HepG2 (cell line): ENCODE measurements around the gene DNLZ. TPM values are rescaled to one million over a fixed set of nuclear protein-coding genes. Genes with fewer than 3 reads are reported as not detected.
A peak's percentile ranks its signal among the peaks of the same experiment; 100 is the strongest.

Experiments used
- AGO2 ChIP-seq: fragments of 200-400 bp; formaldehyde crosslinking; optimal IDR thresholded peaks from 2 replicates; pipeline ENCODE3; 2017; ENCODE audit warnings: mild to moderate bottlenecking, low read depth, low read length, moderate library complexity
- CREB1 ChIP-seq, 2 experiments: fragments of 450-650 bp in 1 of 2; IDR thresholded peaks; 2 replicates each; pipeline ENCODE4 v1.6.1; 2016 to 2017; ENCODE audit warnings: control low read depth in 1 of 2, mild to moderate bottlenecking in 1 of 2, missing compliant biosample characterization in 1 of 2, missing genetic modification characterization in 1 of 2
- DNMT1 ChIP-seq: sonication (generic); formaldehyde crosslinking; IDR thresholded peaks from 2 replicates; pipeline ENCODE4 v1.5.1; 2020; ENCODE audit warnings: mild to moderate bottlenecking, missing genetic modification reagents
- HNF1B ChIP-seq: sonication (generic); formaldehyde crosslinking; IDR thresholded peaks from 2 replicates; pipeline ENCODE4 v1.5.1; 2020; ENCODE audit warnings: mild to moderate bottlenecking, moderate library complexity, missing genetic modification reagents
- KIAA2018 ChIP-seq: sonication (generic); formaldehyde crosslinking; IDR thresholded peaks from 2 replicates; pipeline ENCODE4 v1.5.0; 2020; ENCODE audit warnings: mild to moderate bottlenecking, missing genetic modification reagents, borderline replicate concordance
- KLF11 ChIP-seq: IDR thresholded peaks from 2 replicates; pipeline ENCODE4 v1.6.1; 2016; ENCODE audit warnings: missing compliant biosample characterization
- MED1 ChIP-seq: sonication (generic); formaldehyde crosslinking; IDR thresholded peaks from 2 replicates; pipeline ENCODE4 v1.4.0; 2020; ENCODE audit warnings: missing genetic modification reagents
- NFKBIZ ChIP-seq: IDR thresholded peaks from 2 replicates; pipeline ENCODE4 v1.6.1; 2018; ENCODE audit warnings: missing genetic modification reagents, missing compliant biosample characterization
- PHB2 ChIP-seq: fragments of 450-650 bp; IDR thresholded peaks from 2 replicates; pipeline ENCODE4 v1.6.1; 2018; ENCODE audit not compliant: partially characterized antibody
- POGZ ChIP-seq: sonication (generic); formaldehyde crosslinking; IDR thresholded peaks from 2 replicates; pipeline ENCODE4 v1.4.0; 2020; ENCODE audit warnings: mild to moderate bottlenecking, missing genetic modification reagents
- SAFB2 ChIP-seq: sonication (generic); formaldehyde crosslinking; IDR thresholded peaks from 2 replicates; pipeline ENCODE4 v1.5.1; 2020; ENCODE audit warnings: missing genetic modification reagents, low read depth, mild to moderate bottlenecking, borderline replicate concordance
- SMYD3 ChIP-seq: sonication (generic); formaldehyde crosslinking; IDR thresholded peaks from 2 replicates; pipeline ENCODE4 v1.8.1; 2023; ENCODE audit warnings: mild to moderate bottlenecking, missing genetic modification reagents
- SNAPC2 ChIP-seq: sonication (generic); formaldehyde crosslinking; IDR thresholded peaks from 2 replicates; pipeline ENCODE4 v1.8.1; 2022; ENCODE audit warnings: mild to moderate bottlenecking, missing genetic modification reagents
- SNAPC5 ChIP-seq: sonication (generic); formaldehyde crosslinking; IDR thresholded peaks from 2 replicates; pipeline ENCODE4 v1.8.1; 2023; ENCODE audit warnings: mild to moderate bottlenecking, missing genetic modification reagents, borderline replicate concordance
- SP140L ChIP-seq: sonication (generic); formaldehyde crosslinking; IDR thresholded peaks from 2 replicates; pipeline ENCODE4 v1.4.0; 2020; ENCODE audit warnings: missing genetic modification reagents, borderline replicate concordance
- THAP11 ChIP-seq: IDR thresholded peaks from 2 replicates; pipeline ENCODE4 v1.6.1; 2016; ENCODE audit warnings: missing biosample characterization, missing genetic modification reagents
- XRCC5 ChIP-seq: fragments of 200-400 bp; formaldehyde crosslinking; optimal IDR thresholded peaks from 2 replicates; pipeline ENCODE3; 2017; ENCODE audit warnings: mild to moderate bottlenecking, low read length
- ZFAT ChIP-seq: sonication (generic); formaldehyde crosslinking; conservative IDR thresholded peaks from 2 replicates; pipeline ENCODE4 v1.8.1; 2023; ENCODE audit warnings: missing genetic modification reagents, inconsistent platforms
- ZIK1 ChIP-seq: sonication (generic); formaldehyde crosslinking; IDR thresholded peaks from 2 replicates; pipeline ENCODE4 v1.5.0; 2020; ENCODE audit warnings: mild to moderate bottlenecking, low read depth, missing genetic modification reagents, borderline replicate concordance
- ZNF224 ChIP-seq: sonication (generic); formaldehyde crosslinking; IDR thresholded peaks from 2 replicates; pipeline ENCODE4 v1.5.0; 2020; ENCODE audit warnings: mild to moderate bottlenecking, missing genetic modification reagents
- polyA plus RNA-seq, 8 experiments: library from polyadenylated mRNA; depleted of rRNA in 3 of 8; stranded (reverse) in 7 of 8; unstranded in 1 of 8; fragments of >200 nt; fragmentation: Illumina TruSeq in 4 of 8; extraction: Trizol in 4 of 8; gene quantifications; 2 replicates each; pipeline versions ENCODE4 v1.2.1 to v1.2.3, GENCODE V29; 2011 to 2016; ENCODE audit warnings: low read depth in 4 of 8, missing spikeins in 1 of 8, mixed read lengths in 1 of 8; ENCODE audit not compliant: insufficient read depth in 1 of 8
- total RNA-seq, 5 experiments: library from RNA; depleted of rRNA; stranded (reverse); fragments of >200 nt; fragmentation: Illumina TruSeq; extraction: Trizol; gene quantifications; 2 replicates each; pipeline ENCODE4 v1.2.3, GENCODE V29; 2016; ENCODE audit warnings: low read depth in 1 of 5

The DNLZ gene
- total and polyA plus RNA-seq, 2 of the 13 experiments (the other 11 are each of a cell fraction or from before 2014, with no cell fraction given) = 3.4 to 8.0 TPM

DNA sequence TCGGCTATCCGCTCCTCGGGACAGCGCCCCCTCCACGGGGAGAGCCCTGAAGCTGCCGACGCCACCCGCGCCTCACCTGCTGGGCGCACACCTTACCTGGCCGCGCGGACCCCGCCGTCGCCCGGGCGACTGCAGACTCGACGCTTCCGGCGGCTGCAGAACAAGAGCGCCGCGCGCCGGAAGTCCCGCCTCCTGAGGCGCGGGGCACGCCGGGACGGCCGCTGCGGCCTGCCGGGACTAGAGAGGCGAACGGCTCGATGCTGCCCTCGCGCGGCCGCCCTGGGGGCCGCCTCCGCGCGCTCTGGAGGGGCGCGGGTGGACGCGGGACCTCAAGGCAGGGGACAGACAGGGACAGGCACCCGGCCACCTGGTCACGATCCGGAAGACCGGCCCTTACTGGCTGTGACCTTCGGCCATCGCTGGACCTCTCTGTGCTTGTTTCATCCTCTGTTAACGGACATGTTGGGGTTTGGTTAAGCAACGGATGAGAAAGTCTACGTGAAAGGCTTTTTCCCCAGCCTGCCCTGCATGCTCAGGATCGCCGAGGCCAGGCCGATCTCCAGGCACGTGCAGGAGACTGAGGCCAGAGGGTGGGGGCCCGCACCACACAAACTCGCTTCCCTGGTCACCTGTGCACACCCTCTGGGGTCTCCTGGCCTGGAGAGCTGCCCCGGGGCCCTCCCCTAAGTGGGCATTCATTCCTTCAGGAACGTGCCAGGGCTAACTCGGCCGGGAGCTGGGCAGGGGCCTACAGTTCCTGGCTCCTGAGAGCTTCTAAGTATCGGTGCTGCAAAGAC, 36.7 kb upstream of the DNLZ start, which contains the start of gene SNAPC4 (continued):
- peak; percentile 47; the same call in 1 of the 2 replicates for TF ChIP-seq POGZ (CRISPR knock-in tag)
- no peak; the same call in 1 of the 2 replicates for TF ChIP-seq CREB1 (IDR thresholded peaks at IDR 0.05)
- TF ChIP-seq CREB1 (CRISPR knock-in tag; IDR thresholded peaks at IDR 0.05) = no peak
- 0 out of 2 replicates have a peak, but pooled peaks have one; percentile 74 for TF ChIP-seq SNAPC5
- TF ChIP-seq SNAPC2 (CRISPR knock-in tag) = 0 out of 2 replicates have a peak, but pooled peaks have one; percentile 45
- peak; percentile 68; the same call in 1 of the 2 replicates for TF ChIP-seq ZIK1
- peak; percentile 58 for TF ChIP-seq MED1
- peak; percentile 45; the same call in 1 of the 2 replicates for TF ChIP-seq SAFB2 (CRISPR knock-in tag)
- no peak for TF ChIP-seq ZNF224
- peak; percentile 45; the same call in 1 of the 2 replicates for TF ChIP-seq NFKBIZ (CRISPR knock-in tag)
- no peak for TF ChIP-seq KLF11 (CRISPR knock-in tag)
- TF ChIP-seq XRCC5 = peak; percentile 84
- no peak for TF ChIP-seq ZFAT (CRISPR knock-in tag)
- peak; percentile 69 for TF ChIP-seq AGO2
- TF ChIP-seq PHB2 = no peak
- TF ChIP-seq HNF1B (CRISPR knock-in tag) = 0 out of 2 replicates have a peak, but pooled peaks have one; percentile 13
- TF ChIP-seq SMYD3 (CRISPR knock-in tag) = peak; percentile 76; the same call in 1 of the 2 replicates
- peak; percentile 64; the same call in 1 of the 2 replicates for TF ChIP-seq DNMT1 (CRISPR knock-in tag)
- TF ChIP-seq SP140L = no peak
- TF ChIP-seq THAP11 = peak; percentile 92
- no peak for TF ChIP-seq KIAA2018 (CRISPR knock-in tag)
